ENCODE measurements around the gene KIAA0232. TPM values are rescaled to one million over a fixed set of nuclear protein-coding genes. Genes with fewer than 3 reads are reported as not detected.

Gene KIAA0232
- total and polyA plus RNA-seq, 9 of the 15 experiments (the other 6 are each of a cell fraction or from before 2014, with no cell fraction given), result 3.5 to 17.4 (median 13.0) TPM

- Histone ChIP-seq H3K27ac (ENCODE audit: extremely low read depth, low read depth, low read length) (peak overlapping the region; percentile 97), H4K20me1 (replicated peaks; ENCODE audit: control insufficient read depth, insufficient read depth, low read length) (no peaks in the 10 kb centered on the region), H3K79me2 (ENCODE audit: control insufficient read depth, insufficient read depth, low read length) (peaks cover 95% of the 10 kb centered on the region), H3K9me1 (ENCODE audit: control insufficient read depth, insufficient read depth, low read length) (no peaks in the 10 kb centered on the region), H3K9me3 (replicated peaks; ENCODE audit: control insufficient read depth, insufficient read depth, low read depth, low read length) (no peaks in the 10 kb centered on the region), H3K9ac (ENCODE audit: insufficient read depth in 1 of 2, low read depth in 2 of 2, low read length in 2 of 2) (peak overlapping the region; percentile 74 to 88), H3K4me3 (no peak overlapping the region), H3K4me1 (replicated peaks in 1 of 2; ENCODE audit: control insufficient read depth in 2 of 2, insufficient read depth in 2 of 2, low read length in 2 of 2) (peaks cover 69 to 72% of the 10 kb centered on the region in 2 experiments), H3K36me3 (ENCODE audit: control insufficient read depth, insufficient read depth, low read length) (peaks cover 37% of the 10 kb centered on the region; the same call in 2 of the 3 replicates), H2AFZ (ENCODE audit: low read depth, low read length) (no peak overlapping the region), H3K4me2 (ENCODE audit: insufficient read depth, low read length) (peak overlapping the region; percentile 65), H3K27me3 (ENCODE audit: control insufficient read depth in 2 of 2, insufficient read depth in 2 of 2, low read length in 2 of 2) (no peaks in the 10 kb centered on the region; a peak in 1 of 5 replicates)
- ChIA-PET CTCF (ENCODE audit: low intra/inter-chr PET ratio) (no interaction called here), POLR2A (interaction anchor here (0.6 to 2.8 kb wide), 5 partner anchors 9 to 153 kb away, joined by 4 to 28 read pairs (median 7); partner anchors contain the start of gene GRPEL1)
- 67% methylated on average over 17 of the region's 18 CpGs for WGBS (ENCODE audit: insufficient coverage, low coverage, missing lambda C conversion rate)
- DNase-seq (ENCODE audit: extremely low read depth in 1 of 4, low spot score in 3 of 4) (peak in 1 of 4 experiments; percentile 16), ATAC-seq (no peak), FAIRE-seq (no peak)
- no TSS peak for BruUV-seq (replicated peaks)
- TF ChIP-seq RBFOX2 (IDR thresholded peaks at IDR 0.05; ENCODE audit: low read depth, low read length) (peak; percentile 39; the same call in 1 of the 2 replicates), DMBX1 (CRISPR knock-in tag; IDR thresholded peaks at IDR 0.05; ENCODE audit: borderline replicate concordance) (peak; percentile 34; the same call in 1 of the 2 replicates), POLR2G (IDR thresholded peaks at IDR 0.05; ENCODE audit: low read depth, low read length) (peak; percentile 35; the same call in 1 of the 2 replicates), ATF3 (IDR thresholded peaks at IDR 0.05) (no peak), ATF3 (CRISPR knock-in tag; conservative IDR thresholded peaks at IDR 0.05) (no peak), STAT5A (IDR thresholded peaks at IDR 0.05; ENCODE audit: borderline replicate concordance, low read length) (no peak), CXXC5 (CRISPR knock-in tag; IDR thresholded peaks at IDR 0.05) (peak; percentile 43; the same call in 1 of the 2 replicates), TCF15 (CRISPR knock-in tag; IDR thresholded peaks at IDR 0.05) (0 out of 2 replicates have a peak, but pooled peaks have one; percentile 33)
- in situ Hi-C loops (cut with MboI) (no loop called here), intact Hi-C loops (cut with micrococcal nuclease) (loop anchor here (1.0 to 2.0 kb wide), 3 partner anchors 7 to 71 kb away; no protein-coding TSS in a partner anchor)
These were observed 132.8 kb downstream of the KIAA0232 start for GRCh38 chr4:6915041-6916005.

Data from K562 (cell line).